Tibial nerve (tissue), 4 donors: ENCODE measurements around the gene PCDHA11. TPM values are rescaled to one million over a fixed set of nuclear protein-coding genes. Genes with fewer than 3 reads are reported as not detected.
"Not testable (repeated sequence)": the region's sequence is repeated elsewhere in the genome, so short reads cannot be mapped to it uniquely, and the experiment has no call there.

ENCODE experiments used
- DNase-seq, 2 donors: peaks; one replicate each; pipeline ENCODE4 v3.0.0-alpha.2; 2019; ENCODE audit warnings: low spot score in 2 of 2
- H3K27ac ChIP-seq, 4 donors: fragments of 200-600 bp; sonication (generic) in 3 of 4; one replicate each; pipeline ENCODE4 v1.5.1; 2017 to 2019; ENCODE audit warnings: mild to moderate bottlenecking in 1 of 4
- H3K27me3 ChIP-seq, 2 donors: fragments of 200-600 bp; sonication (generic) in 1 of 2; one replicate each; pipeline versions ENCODE4 v1.5.1 to v1.6.0; 2017 to 2019
- H3K36me3 ChIP-seq, 3 donors: fragments of 200-600 bp; sonication (generic); one replicate each; pipeline ENCODE4 v1.5.1; 2018 to 2019
- H3K4me1 ChIP-seq, 4 donors: fragments of 200-600 bp; sonication (generic) in 3 of 4; one replicate each; pipeline ENCODE4 v1.5.1; 2017 to 2019
- H3K4me3 ChIP-seq, 4 donors: fragments of 200-600 bp; sonication (generic) in 3 of 4; one replicate each; pipeline ENCODE4 v1.5.1; 2017 to 2019; ENCODE audit warnings: mild to moderate bottlenecking in 1 of 4, moderate library complexity in 1 of 4
- H3K9me3 ChIP-seq, 4 donors: fragments of 200-600 bp; sonication (generic) in 3 of 4; one replicate each; pipeline ENCODE4 v1.5.1; 2017 to 2019
- CTCF ChIP-seq, 5 experiments: fragments of 200-600 bp in 3 of 5; fragments of 450-650 bp in 2 of 5; sonication (generic) in 3 of 5; IDR thresholded peaks; one replicate each; pipeline ENCODE4 v1.5.1; 2016 to 2019; ENCODE audit warnings: antibody characterized with exemption in 5 of 5, mild to moderate bottlenecking in 3 of 5, moderate library complexity in 2 of 5
- EP300 ChIP-seq, 2 donors: sonication (generic); formaldehyde crosslinking; IDR thresholded peaks; one replicate each; pipeline ENCODE4 v1.6.1; 2017; ENCODE audit warnings: antibody characterized with exemption in 2 of 2, mild to moderate bottlenecking in 1 of 2
- POLR2A ChIP-seq, 2 donors: fragments of 450-650 bp; IDR thresholded peaks; one replicate each; pipeline ENCODE4 v1.6.1; 2017; ENCODE audit warnings: antibody characterized with exemption in 2 of 2, mild to moderate bottlenecking in 2 of 2, moderate library complexity in 2 of 2
- WGBS, 2 donors: methylation state at CpG; one replicate each; pipeline ENCODE4 v1.1.5; 2018; 5-methylcytosine and 5-hydroxymethylcytosine counted together
- total RNA-seq, 4 donors: library from RNA; depleted of rRNA; stranded (reverse); fragments of >200 nt; gene quantifications; one replicate each; pipeline ENCODE4 v1.1.0, GENCODE V29; 2016

The PCDHA11 gene
- total RNA-seq, 4 donors from 2014 or later: 0.60 to 1.3 (median 0.91) TPM

- peaks cover 0 to 6% (median 0%) of the 10 kb centered on the region in 3 donors for H3K36me3 ChIP-seq
- TF ChIP-seq POLR2A (IDR thresholded peaks at IDR 0.05): no peak
- no peak for TF ChIP-seq EP300 (IDR thresholded peaks at IDR 0.05)
- TF ChIP-seq CTCF (IDR thresholded peaks at IDR 0.05): no peak
- H3K9me3 ChIP-seq: peaks cover 0 to 37% (median 5%) of the 10 kb centered on the region in 4 donors
- H3K4me3 ChIP-seq: no peak overlapping the region
- WGBS, 2 donors: 49 to 53% methylated on average over 59 to 74 of the region's 103 CpGs
- H3K27ac ChIP-seq: no peak overlapping the region
- DNase-seq: no peak
- H3K27me3 ChIP-seq: no peaks in the 10 kb centered on the region
- no peaks in the 10 kb centered on the region for H3K4me1 ChIP-seq
Observed at GRCh38 chr5:140835622-140836510, 32.9 kb upstream of the PCDHA11 start.

DNA sequence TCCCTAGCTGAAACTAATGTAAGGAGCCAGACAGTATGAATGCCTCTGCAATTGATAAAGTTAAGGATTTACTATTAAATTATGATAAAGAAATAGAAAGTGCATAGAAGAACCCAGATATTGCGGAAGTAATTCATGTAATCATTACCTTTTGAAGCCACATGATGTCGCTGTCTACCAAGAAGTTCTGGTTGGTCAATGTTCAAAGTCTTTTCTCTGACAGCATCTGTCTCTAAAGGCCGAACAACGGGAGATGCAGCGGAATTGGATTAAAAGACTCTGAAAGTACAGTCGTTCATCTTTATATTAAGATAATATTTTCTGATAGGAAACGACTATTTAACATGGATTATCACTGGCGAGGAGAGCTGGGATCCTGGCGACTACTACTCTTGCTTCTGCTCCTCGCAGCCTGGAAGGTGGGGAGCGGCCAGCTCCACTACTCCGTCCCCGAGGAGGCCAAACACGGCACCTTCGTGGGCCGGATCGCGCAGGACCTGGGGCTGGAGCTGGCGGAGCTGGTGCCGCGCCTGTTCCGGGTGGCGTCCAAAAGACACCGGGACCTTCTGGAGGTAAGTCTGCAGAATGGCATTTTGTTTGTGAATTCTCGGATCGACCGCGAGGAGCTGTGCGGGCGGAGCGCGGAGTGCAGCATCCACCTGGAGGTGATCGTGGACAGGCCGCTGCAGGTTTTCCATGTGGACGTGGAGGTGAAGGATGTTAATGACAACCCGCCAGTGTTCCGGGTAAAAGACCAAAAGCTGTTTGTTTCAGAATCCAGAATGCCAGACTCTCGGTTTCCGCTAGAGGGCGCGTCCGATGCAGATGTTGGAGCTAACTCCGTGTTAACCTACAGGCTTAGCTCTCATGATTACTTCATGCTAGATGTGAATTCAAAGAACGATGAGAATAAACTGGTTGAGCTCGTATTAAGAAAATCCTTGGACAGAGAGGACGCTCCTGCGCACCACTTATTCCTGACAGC is 27.5 kb upstream of the PCDHA11 start, which contains the start of gene PCDHA8:
Gene PCDHA8, plus strand, starts transcription at position 210 of the 985 bp plus-strand sequence. Its CDS starts 135 bp downstream, at position 345.
- H3K4me1 ChIP-seq: no peaks in the 10 kb centered on the region
- no peak within 1 kb of the TSS for H3K27ac ChIP-seq
- TF ChIP-seq CTCF (IDR thresholded peaks at IDR 0.05) (no peak), EP300 (IDR thresholded peaks at IDR 0.05) (no peak), POLR2A (IDR thresholded peaks at IDR 0.05) (no peak)
- DNase-seq: no peak
- peaks cover 0 to 48% (median 6%) of the 10 kb centered on the region in 4 donors for H3K9me3 ChIP-seq
- WGBS, 2 donors: 23 to 30% methylated on average over 32 to 47 of the region's 47 CpGs
- H3K27me3 ChIP-seq: no peaks in the 10 kb centered on the region
- no peaks in the 10 kb centered on the region for H3K36me3 ChIP-seq
- no peak within 1 kb of the TSS for H3K4me3 ChIP-seq

- no peak for DNase-seq
- TF ChIP-seq CTCF (IDR thresholded peaks at IDR 0.05) (no peak), POLR2A (IDR thresholded peaks at IDR 0.05) (no peak)
- Histone ChIP-seq H3K9me3 (peaks cover 0 to 50% (median 6%) of the 10 kb centered on the region in 4 donors), H3K4me1 (no peaks in the 10 kb centered on the region), H3K27ac (no peak overlapping the region), H3K4me3 (no peak overlapping the region), H3K27me3 (no peaks in the 10 kb centered on the region), H3K36me3 (no peaks in the 10 kb centered on the region)
- 44 to 50% methylated on average over 47 to 80 of the region's 87 CpGs for WGBS, 2 donors
Observed at GRCh38 chr5:140842798-140843733, 25.7 kb upstream of the PCDHA11 start.

DNA sequence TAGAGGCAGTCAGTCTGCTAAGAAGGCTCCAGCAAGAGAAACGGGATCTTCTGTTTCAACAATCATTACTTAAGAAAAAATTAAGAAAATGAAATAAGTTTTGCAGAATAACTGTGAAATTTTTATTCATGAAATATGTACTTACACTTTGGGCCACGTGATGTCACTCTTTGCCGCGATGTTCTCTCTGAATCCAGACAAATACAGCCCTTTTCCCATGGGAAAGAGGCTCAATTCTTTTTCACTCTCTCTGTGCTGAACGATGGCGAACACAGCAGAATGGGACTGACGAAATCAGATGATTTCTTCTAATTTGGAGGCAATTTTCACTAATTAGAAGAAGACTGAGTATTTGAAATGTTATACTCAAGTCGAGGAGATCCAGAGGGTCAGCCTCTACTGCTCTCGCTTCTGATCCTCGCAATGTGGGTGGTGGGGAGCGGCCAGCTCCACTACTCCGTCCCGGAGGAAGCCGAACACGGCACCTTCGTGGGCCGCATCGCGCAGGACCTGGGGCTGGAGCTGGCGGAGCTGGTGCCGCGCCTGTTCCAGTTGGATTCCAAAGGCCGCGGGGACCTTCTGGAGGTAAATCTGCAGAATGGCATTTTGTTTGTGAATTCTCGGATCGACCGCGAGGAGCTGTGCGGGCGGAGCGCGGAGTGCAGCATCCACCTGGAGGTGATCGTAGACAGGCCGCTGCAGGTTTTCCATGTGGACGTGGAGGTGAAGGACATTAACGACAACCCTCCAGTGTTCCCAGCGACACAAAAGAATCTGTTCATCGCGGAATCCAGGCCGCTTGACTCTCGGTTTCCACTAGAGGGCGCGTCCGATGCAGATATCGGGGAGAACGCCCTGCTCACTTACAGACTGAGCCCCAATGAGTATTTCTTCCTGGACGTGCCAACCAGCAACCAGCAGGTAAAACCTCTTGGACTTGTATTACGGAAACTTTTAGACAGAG is 20.3 kb upstream of the PCDHA11 start, which contains the start of gene PCDHA9:
Gene PCDHA9, plus strand, starts transcription at position 244 of the 964 bp plus-strand sequence. Its CDS starts 114 bp downstream, at position 358.
- not testable (repeated sequence) for H3K4me3 ChIP-seq, H3K4me1 ChIP-seq, H3K36me3 ChIP-seq, H3K27me3 ChIP-seq, H3K27ac ChIP-seq, DNase-seq
- H3K9me3 ChIP-seq: peaks cover 0 to 62% (median 1%) of the 10 kb centered on the region in 4 donors
- 23 to 25% methylated on average over 24 to 34 of the region's 48 CpGs for WGBS, 2 donors

DNA sequence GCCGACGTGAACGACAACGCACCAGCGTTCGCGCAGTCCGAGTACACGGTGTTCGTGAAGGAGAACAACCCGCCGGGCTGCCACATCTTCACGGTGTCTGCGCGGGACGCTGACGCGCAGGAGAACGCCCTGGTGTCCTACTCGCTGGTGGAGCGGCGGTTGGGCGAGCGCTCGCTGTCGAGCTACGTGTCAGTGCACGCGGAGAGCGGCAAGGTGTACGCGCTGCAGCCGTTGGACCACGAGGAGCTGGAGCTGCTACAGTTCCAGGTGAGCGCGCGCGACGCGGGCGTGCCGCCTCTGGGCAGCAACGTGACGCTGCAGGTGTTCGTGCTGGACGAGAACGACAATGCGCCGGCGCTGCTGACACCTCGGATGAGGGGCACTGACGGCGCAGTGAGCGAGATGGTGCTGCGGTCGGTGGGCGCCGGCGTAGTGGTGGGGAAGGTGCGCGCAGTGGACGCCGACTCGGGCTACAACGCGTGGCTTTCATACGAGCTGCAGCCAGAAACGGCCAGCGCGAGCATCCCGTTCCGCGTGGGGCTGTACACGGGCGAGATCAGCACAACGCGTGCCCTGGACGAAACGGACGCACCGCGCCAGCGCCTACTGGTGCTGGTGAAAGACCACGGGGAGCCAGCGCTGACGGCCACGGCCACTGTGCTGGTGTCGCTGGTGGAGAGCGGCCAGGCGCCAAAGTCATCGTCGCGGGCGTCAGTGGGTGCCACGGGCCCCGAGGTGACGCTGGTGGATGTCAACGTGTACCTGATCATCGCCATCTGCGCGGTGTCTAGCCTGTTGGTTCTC is 18.7 kb upstream of the PCDHA11 start:
- H3K4me3 ChIP-seq, H3K36me3 ChIP-seq, H3K27me3 ChIP-seq, H3K4me1 ChIP-seq, H3K27ac ChIP-seq, DNase-seq: not testable (repeated sequence)
- peaks cover 0 to 58% (median 1%) of the 10 kb centered on the region in 4 donors for H3K9me3 ChIP-seq
- WGBS, 2 donors: 48 to 52% methylated on average over 52 to 97 of the region's 101 CpGs
